Neural cell (in vitro differentiated cells): ENCODE measurements around the gene PTGS2. TPM values are rescaled to one million over a fixed set of nuclear protein-coding genes. Genes with fewer than 3 reads are reported as not detected.

Experiments
- H2AFZ ChIP-seq: fragments of 200-600, 300-800 bp; sonication (generic), shearing (Covaris generic); 2 replicates; pipeline ENCODE4 v1.6.0; 2014; ENCODE audit warnings: low read depth, mild to moderate bottlenecking, antibody characterized with exemption, low read length, moderate library complexity
- H3F3A ChIP-seq: fragments of 200-600 bp; shearing (Covaris generic); 2 replicates; pipeline ENCODE4 v1.6.1; 2016; ENCODE audit warnings: mild to moderate bottlenecking, moderate library complexity, mixed read lengths, antibody characterized with exemption, low read length; ENCODE audit not compliant: insufficient read depth, poor library complexity, severe bottlenecking
- H3K27ac ChIP-seq: fragments of 200-600, 300-800 bp; sonication (generic), shearing (Covaris generic); 2 replicates; pipeline ENCODE4 v1.5.1; 2014; ENCODE audit warnings: mild to moderate bottlenecking, low read length, moderate library complexity
- H3K27me3 ChIP-seq: fragments of 300-800, 200-600 bp; sonication (generic), shearing (Covaris generic); 2 replicates; pipeline ENCODE4 v1.6.0; 2014; ENCODE audit warnings: mild to moderate bottlenecking, low read depth, low read length, moderate library complexity; ENCODE audit not compliant: insufficient read depth
- H3K36me3 ChIP-seq: fragments of 300-800, 200-600 bp; sonication (generic), shearing (Covaris generic); 2 replicates; pipeline ENCODE4 v1.5.1; 2014; ENCODE audit warnings: mild to moderate bottlenecking, antibody characterized with exemption, low read length, moderate library complexity; ENCODE audit not compliant: insufficient read depth
- H3K4me2 ChIP-seq: fragments of 300-800, 200-600 bp; sonication (generic), shearing (Covaris generic); 2 replicates; pipeline ENCODE4 v1.6.0; 2014; ENCODE audit warnings: mild to moderate bottlenecking, low read length
- H3K4me3 ChIP-seq: fragments of 300-800, 200-600 bp; sonication (generic), shearing (Covaris generic); 2 replicates; pipeline ENCODE4 v1.5.1; 2014; ENCODE audit warnings: mild to moderate bottlenecking, low read length, moderate library complexity
- H3K79me2 ChIP-seq: fragments of 200-600 bp; shearing (Covaris generic); replicated peaks from 2 replicates; pipeline ENCODE4 v1.6.0; 2014; ENCODE audit warnings: mild to moderate bottlenecking, low read length, moderate library complexity; ENCODE audit not compliant: insufficient read depth
- H3K9ac ChIP-seq: fragments of 300-800, 200-600 bp; sonication (generic), shearing (Covaris generic); 2 replicates; pipeline ENCODE4 v1.6.1; 2016; ENCODE audit warnings: mild to moderate bottlenecking, low read length, mixed read lengths
- H3K9me2 ChIP-seq: fragments of 200-600 bp; shearing (Covaris generic); 2 replicates; pipeline ENCODE4 v1.6.1; 2016; ENCODE audit warnings: mild to moderate bottlenecking, low read length, mixed read lengths; ENCODE audit not compliant: insufficient read depth
- H3K9me3 ChIP-seq: fragments of 200-600, 300-800 bp; sonication (generic), shearing (Covaris generic); 2 replicates; pipeline ENCODE4 v1.6.1; 2016; ENCODE audit warnings: mild to moderate bottlenecking, mixed run types, low read length, moderate library complexity, mixed read lengths
- H4K20me1 ChIP-seq: fragments of 200-600 bp; shearing (Covaris generic); 2 replicates; pipeline ENCODE4 v1.6.1; 2016; ENCODE audit warnings: mild to moderate bottlenecking, mixed run types; ENCODE audit not compliant: insufficient read depth
- EP300 ChIP-seq: fragments of 450-650 bp; conservative IDR thresholded peaks from 2 replicates; pipeline ENCODE4 v1.6.1; 2014; ENCODE audit warnings: antibody characterized with exemption, mild to moderate bottlenecking, moderate library complexity; ENCODE audit not compliant: poor library complexity, severe bottlenecking
- EZH2 ChIP-seq: fragments of 200-600, 300-800 bp; shearing (Covaris generic), sonication (generic); IDR thresholded peaks from 2 replicates; pipeline ENCODE4 v1.6.1; 2014; ENCODE audit warnings: antibody characterized with exemption, low read length, borderline replicate concordance, mild to moderate bottlenecking; ENCODE audit not compliant: insufficient read depth, poor library complexity, severe bottlenecking
- MXI1 ChIP-seq: fragments of 450-650 bp; conservative IDR thresholded peaks from 2 replicates; pipeline ENCODE4 v1.6.1; 2014; ENCODE audit warnings: antibody characterized with exemption, mild to moderate bottlenecking; ENCODE audit not compliant: poor library complexity, severe bottlenecking
- POLR2AphosphoS5 ChIP-seq: IDR thresholded peaks from 2 replicates; pipeline ENCODE4 v1.6.1; 2012
- RAD21 ChIP-seq: fragments of 450-650 bp; conservative IDR thresholded peaks from 2 replicates; pipeline ENCODE4 v1.6.1; 2014; ENCODE audit warnings: antibody characterized with exemption, mild to moderate bottlenecking, moderate library complexity
- SMC3 ChIP-seq: fragments of 450-650 bp; conservative IDR thresholded peaks from 2 replicates; pipeline ENCODE4 v1.6.1; 2014; ENCODE audit warnings: antibody characterized with exemption, mild to moderate bottlenecking, moderate library complexity; ENCODE audit not compliant: poor library complexity
- TAF1 ChIP-seq: IDR thresholded peaks from 2 replicates; pipeline ENCODE4 v1.6.1; 2012; ENCODE audit warnings: low read depth
- polyA plus RNA-seq: library from polyadenylated mRNA; depleted of rRNA; stranded (reverse); fragments of >200 nt; gene quantifications from 2 replicates; pipeline ENCODE4 v1.2.3, GENCODE V29; 2014
- TF ChIP-seq, protein P1 (sequence below): fragments of 450-650 bp; IDR thresholded peaks from 2 replicates; pipeline ENCODE4 v1.5.1; 2014; ENCODE audit warnings: antibody characterized with exemption, mild to moderate bottlenecking, moderate library complexity; ENCODE audit not compliant: poor library complexity, severe bottlenecking
- TF ChIP-seq, protein P2 (sequence below): IDR thresholded peaks from 2 replicates; pipeline ENCODE4 v1.6.1; 2012; ENCODE audit warnings: borderline replicate concordance

The PTGS2 gene
- polyA plus RNA-seq, 1 donor from 2014 or later = 0.25 TPM

DNA sequence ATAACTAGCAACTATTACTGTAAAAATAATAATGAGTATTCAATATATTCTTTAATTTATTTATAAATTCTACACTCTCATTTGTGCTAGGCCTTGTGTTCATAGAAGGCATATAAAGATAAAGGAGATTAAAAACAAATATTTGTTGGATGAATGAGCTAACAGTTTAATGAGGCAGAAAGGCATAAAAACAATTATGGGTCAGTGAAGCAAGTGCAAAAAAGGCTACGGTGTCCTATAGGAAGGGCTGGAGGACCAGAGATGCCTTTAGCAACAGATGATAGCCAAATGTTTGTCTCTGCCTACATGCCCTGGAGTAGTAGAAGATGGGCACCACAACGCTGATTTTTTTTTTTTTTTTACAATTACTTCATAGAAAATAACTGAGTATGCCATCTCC lies 45.7 kb downstream of the PTGS2 start:
- Histone ChIP-seq H3K79me2 (no peaks in the 10 kb centered on the region), H3K9me3 (no peaks in the 10 kb centered on the region), H3K27ac (no peak overlapping the region), H3K4me3 (no peak overlapping the region), H3F3A (no peaks in the 10 kb centered on the region), H3K4me2 (no peak overlapping the region), H4K20me1 (no peaks in the 10 kb centered on the region), H2AFZ (no peak overlapping the region), H3K9me2 (no peaks in the 10 kb centered on the region), H3K27me3 (no peaks in the 10 kb centered on the region), H3K9ac (no peak overlapping the region), H3K36me3 (no peaks in the 10 kb centered on the region)
- TF ChIP-seq, protein P1, sequence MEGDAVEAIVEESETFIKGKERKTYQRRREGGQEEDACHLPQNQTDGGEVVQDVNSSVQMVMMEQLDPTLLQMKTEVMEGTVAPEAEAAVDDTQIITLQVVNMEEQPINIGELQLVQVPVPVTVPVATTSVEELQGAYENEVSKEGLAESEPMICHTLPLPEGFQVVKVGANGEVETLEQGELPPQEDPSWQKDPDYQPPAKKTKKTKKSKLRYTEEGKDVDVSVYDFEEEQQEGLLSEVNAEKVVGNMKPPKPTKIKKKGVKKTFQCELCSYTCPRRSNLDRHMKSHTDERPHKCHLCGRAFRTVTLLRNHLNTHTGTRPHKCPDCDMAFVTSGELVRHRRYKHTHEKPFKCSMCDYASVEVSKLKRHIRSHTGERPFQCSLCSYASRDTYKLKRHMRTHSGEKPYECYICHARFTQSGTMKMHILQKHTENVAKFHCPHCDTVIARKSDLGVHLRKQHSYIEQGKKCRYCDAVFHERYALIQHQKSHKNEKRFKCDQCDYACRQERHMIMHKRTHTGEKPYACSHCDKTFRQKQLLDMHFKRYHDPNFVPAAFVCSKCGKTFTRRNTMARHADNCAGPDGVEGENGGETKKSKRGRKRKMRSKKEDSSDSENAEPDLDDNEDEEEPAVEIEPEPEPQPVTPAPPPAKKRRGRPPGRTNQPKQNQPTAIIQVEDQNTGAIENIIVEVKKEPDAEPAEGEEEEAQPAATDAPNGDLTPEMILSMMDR = no peak

DNA sequence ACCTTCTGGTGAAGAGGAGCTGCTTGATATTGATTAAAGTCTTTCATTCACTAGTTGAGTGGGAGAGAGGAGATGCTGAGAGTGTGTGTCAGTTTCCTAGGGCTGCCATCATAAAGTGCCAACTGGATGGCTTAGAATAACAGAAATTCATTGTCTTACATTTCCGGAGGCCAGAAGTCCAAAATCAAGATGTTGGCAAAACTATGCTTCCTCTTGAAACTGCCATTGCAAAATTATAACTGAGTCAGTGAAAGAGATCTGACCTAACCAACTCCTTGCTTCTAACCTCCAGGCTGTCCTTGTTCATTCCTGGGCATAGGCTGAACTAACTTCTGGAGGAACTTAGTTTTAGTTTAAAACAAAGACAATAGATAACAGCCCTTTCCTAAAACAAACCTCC lies 47.1 kb downstream of the PTGS2 start:
- H4K20me1 ChIP-seq = no peaks in the 10 kb centered on the region
- H3K27ac ChIP-seq = no peak overlapping the region
- H3K9me2 ChIP-seq = no peaks in the 10 kb centered on the region
- no peaks in the 10 kb centered on the region for H3F3A ChIP-seq
- no peaks in the 10 kb centered on the region for H3K27me3 ChIP-seq
- H3K9ac ChIP-seq = no peak overlapping the region
- no peaks in the 10 kb centered on the region for H3K36me3 ChIP-seq
- H3K79me2 ChIP-seq = no peaks in the 10 kb centered on the region
- H3K4me2 ChIP-seq = no peak overlapping the region
- no peaks in the 10 kb centered on the region for H3K9me3 ChIP-seq
- H3K4me3 ChIP-seq = no peak overlapping the region
- TF ChIP-seq EZH2 (no peak), SMC3 (no peak), TAF1 (no peak), POLR2AphosphoS5 (no peak), EP300 (no peak), RAD21 (no peak), MXI1 (no peak)
- TF ChIP-seq, protein P1 = no peak
- TF ChIP-seq, protein P2, sequence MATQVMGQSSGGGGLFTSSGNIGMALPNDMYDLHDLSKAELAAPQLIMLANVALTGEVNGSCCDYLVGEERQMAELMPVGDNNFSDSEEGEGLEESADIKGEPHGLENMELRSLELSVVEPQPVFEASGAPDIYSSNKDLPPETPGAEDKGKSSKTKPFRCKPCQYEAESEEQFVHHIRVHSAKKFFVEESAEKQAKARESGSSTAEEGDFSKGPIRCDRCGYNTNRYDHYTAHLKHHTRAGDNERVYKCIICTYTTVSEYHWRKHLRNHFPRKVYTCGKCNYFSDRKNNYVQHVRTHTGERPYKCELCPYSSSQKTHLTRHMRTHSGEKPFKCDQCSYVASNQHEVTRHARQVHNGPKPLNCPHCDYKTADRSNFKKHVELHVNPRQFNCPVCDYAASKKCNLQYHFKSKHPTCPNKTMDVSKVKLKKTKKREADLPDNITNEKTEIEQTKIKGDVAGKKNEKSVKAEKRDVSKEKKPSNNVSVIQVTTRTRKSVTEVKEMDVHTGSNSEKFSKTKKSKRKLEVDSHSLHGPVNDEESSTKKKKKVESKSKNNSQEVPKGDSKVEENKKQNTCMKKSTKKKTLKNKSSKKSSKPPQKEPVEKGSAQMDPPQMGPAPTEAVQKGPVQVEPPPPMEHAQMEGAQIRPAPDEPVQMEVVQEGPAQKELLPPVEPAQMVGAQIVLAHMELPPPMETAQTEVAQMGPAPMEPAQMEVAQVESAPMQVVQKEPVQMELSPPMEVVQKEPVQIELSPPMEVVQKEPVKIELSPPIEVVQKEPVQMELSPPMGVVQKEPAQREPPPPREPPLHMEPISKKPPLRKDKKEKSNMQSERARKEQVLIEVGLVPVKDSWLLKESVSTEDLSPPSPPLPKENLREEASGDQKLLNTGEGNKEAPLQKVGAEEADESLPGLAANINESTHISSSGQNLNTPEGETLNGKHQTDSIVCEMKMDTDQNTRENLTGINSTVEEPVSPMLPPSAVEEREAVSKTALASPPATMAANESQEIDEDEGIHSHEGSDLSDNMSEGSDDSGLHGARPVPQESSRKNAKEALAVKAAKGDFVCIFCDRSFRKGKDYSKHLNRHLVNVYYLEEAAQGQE = no peak
- no peak overlapping the region for H2AFZ ChIP-seq
